PC-9 (cell line): ENCODE results near the gene DNAH12.

Source experiments
- EZH2 ChIP-seq: fragments of 200-600 bp; sonication (generic); IDR thresholded peaks from 2 replicates; pipeline ENCODE4 v1.8.0; 2017; ENCODE audit warnings: antibody characterized with exemption, low read depth
- TF ChIP-seq, protein P1 (sequence below): fragments of 200-600 bp; sonication (generic); conservative IDR thresholded peaks from 2 replicates; pipeline ENCODE4 v1.6.1; 2017; ENCODE audit warnings: mixed run types, antibody characterized with exemption, mild to moderate bottlenecking, moderate library complexity

DNA sequence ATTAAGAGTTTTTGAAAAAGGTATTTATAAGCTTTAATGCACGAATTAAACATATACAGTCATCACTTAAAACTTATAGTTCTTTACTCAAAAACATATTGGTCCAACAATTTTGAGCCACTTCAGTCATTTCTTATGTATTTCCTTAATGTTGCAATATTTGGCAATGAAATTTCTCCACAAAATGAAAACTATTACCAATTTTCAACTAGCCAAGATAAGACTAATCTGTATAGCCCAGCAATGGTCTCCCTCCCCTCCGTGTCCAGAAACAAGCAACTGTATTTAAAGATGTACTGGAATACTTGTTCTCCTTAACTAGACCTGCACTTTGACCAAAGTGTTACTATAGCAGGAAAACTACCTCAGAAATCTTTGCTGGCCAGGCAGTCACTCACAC lies 43.8 kb upstream of the DNAH12 start:
- TF ChIP-seq, protein P1, sequence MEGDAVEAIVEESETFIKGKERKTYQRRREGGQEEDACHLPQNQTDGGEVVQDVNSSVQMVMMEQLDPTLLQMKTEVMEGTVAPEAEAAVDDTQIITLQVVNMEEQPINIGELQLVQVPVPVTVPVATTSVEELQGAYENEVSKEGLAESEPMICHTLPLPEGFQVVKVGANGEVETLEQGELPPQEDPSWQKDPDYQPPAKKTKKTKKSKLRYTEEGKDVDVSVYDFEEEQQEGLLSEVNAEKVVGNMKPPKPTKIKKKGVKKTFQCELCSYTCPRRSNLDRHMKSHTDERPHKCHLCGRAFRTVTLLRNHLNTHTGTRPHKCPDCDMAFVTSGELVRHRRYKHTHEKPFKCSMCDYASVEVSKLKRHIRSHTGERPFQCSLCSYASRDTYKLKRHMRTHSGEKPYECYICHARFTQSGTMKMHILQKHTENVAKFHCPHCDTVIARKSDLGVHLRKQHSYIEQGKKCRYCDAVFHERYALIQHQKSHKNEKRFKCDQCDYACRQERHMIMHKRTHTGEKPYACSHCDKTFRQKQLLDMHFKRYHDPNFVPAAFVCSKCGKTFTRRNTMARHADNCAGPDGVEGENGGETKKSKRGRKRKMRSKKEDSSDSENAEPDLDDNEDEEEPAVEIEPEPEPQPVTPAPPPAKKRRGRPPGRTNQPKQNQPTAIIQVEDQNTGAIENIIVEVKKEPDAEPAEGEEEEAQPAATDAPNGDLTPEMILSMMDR, result no peak
- TF ChIP-seq EZH2, result no peak
